HL-60 (cell line): Measurements from ENCODE around the gene CYP27A1.

ENCODE experiments used
- DNase-seq, 2 experiments: peaks; one replicate each; pipeline ENCODE4 v3.0.0-alpha.2; 2010 to 2020; ENCODE audit warnings: low read depth in 1 of 2, low spot score in 1 of 2
- H3K27ac ChIP-seq: fragments of 250-450 bp; sonication (Bioruptor Pico); replicated peaks from 2 replicates; pipeline ENCODE4 v1.5.1; 2020; ENCODE audit warnings: mild to moderate bottlenecking, moderate library complexity
- H3K27me3 ChIP-seq: fragments of 250-450 bp; sonication (Bioruptor Pico); 2 replicates; pipeline ENCODE4 v1.5.1; 2021; ENCODE audit warnings: mild to moderate bottlenecking, moderate library complexity; ENCODE audit not compliant: insufficient read depth, poor library complexity, severe bottlenecking
- H3K4me3 ChIP-seq: replicated peaks from 2 replicates; pipeline ENCODE4 v1.5.1; 2011; ENCODE audit warnings: mild to moderate bottlenecking, control low read depth, low read length; ENCODE audit not compliant: insufficient read depth
- CTCF ChIP-seq: IDR thresholded peaks from one replicate; pipeline ENCODE4 v1.5.1; 2011; ENCODE audit warnings: low read length, control low read depth, inconsistent platforms; ENCODE audit not compliant: insufficient read depth
- GABPA ChIP-seq: IDR thresholded peaks from 2 replicates; pipeline ENCODE4 v1.6.1; 2012; ENCODE audit warnings: low read depth
- POLR2AphosphoS5 ChIP-seq: IDR thresholded peaks from 2 replicates; pipeline ENCODE4 v1.6.1; 2012; ENCODE audit warnings: low read depth
- REST ChIP-seq: IDR thresholded peaks from 2 replicates; pipeline ENCODE4 v1.6.1; 2012; ENCODE audit warnings: low read depth; ENCODE audit not compliant: insufficient replicate concordance
- SPI1 ChIP-seq: IDR thresholded peaks from 2 replicates; pipeline ENCODE4 v1.6.1; 2012; ENCODE audit warnings: low read depth, mild to moderate bottlenecking, borderline replicate concordance
- long read RNA-seq: library from polyadenylated mRNA; unstranded; transcript quantifications from one replicate; pipeline ENCODE4 v2.0.0, GENCODE V29; 2020

CYP27A1 gene
- long read RNA-seq, partial matches to known transcripts: 0 of 1 reads
- long read RNA-seq, other reads (novel, unspliced or antisense): 1 of 1 reads

GRCh38 chr2:218781691-218782527 is at the start of gene CYP27A1:
TSS of gene CYP27A1 (plus strand) at chr2:218782147. CDS start at chr2:218782183, 36 bp downstream.
- no peak for DNase-seq
- H3K4me3 ChIP-seq: no peak within 1 kb of the TSS
- TF ChIP-seq POLR2AphosphoS5 (no peak), GABPA (no peak), SPI1 (no peak), REST (no peak), CTCF (no peak)
- H3K27me3 ChIP-seq: no peaks in the 10 kb centered on the region
- no peak within 1 kb of the TSS for H3K27ac ChIP-seq

- peak overlapping the region; percentile 75 for H3K27ac ChIP-seq
- TF ChIP-seq CTCF: no peak
- no peak for DNase-seq
- no peaks in the 10 kb centered on the region for H3K27me3 ChIP-seq
- H3K4me3 ChIP-seq: no peak overlapping the region
Observed at GRCh38 chr2:218732761-218733158, 49.2 kb upstream of the CYP27A1 start.

GRCh38 chr2:218733171-218734021 is 48.6 kb upstream of the CYP27A1 start:
- DNase-seq: peak; percentile 93 to 98
- no peak for TF ChIP-seq GABPA
- peak; percentile 97 for TF ChIP-seq SPI1
- TF ChIP-seq REST: peak; percentile 44
- peak; percentile 97 for TF ChIP-seq POLR2AphosphoS5
- TF ChIP-seq CTCF: no peak
- Histone ChIP-seq H3K27me3 (no peaks in the 10 kb centered on the region), H3K4me3 (no peak overlapping the region), H3K27ac (peak overlapping the region; percentile 75)
